B cell (primary cell): ENCODE measurements around the gene NEGR1. TPM values are rescaled to one million over a fixed set of nuclear protein-coding genes. Genes with fewer than 3 reads are reported as not detected.

Experiments
- ATAC-seq: fragments of 200-7000 bp; cut with Tn5 transposase; one replicate; pipeline ENCODE4 v1.10.0; 2021; ENCODE audit warnings: low read depth, mild to moderate bottlenecking, moderate number of reproducible peaks, moderate library complexity
- CTCF ChIA-PET: fragments of 350-600 bp; sonication (Branson Sonifier 250); formaldehyde crosslinking; loops from one replicate; lab custom pipeline; 2021; ENCODE audit warnings: antibody characterized with exemption, inconsistent platforms; lab: Charles Lee
- POLR2A ChIA-PET: fragments of 350-600 bp; sonication (Branson Sonifier 250); formaldehyde crosslinking; loops from one replicate; lab custom pipeline; 2021; ENCODE audit warnings: antibody characterized with exemption; lab: Charles Lee
- DNase-seq: peaks from one replicate; pipeline ENCODE4 v3.0.0; 2013
- H2AFZ ChIP-seq: 2 replicates; pipeline ENCODE4 v1.6.1; 2012; ENCODE audit warnings: mild to moderate bottlenecking, low read depth, low read length; ENCODE audit not compliant: insufficient read depth, poor library complexity, severe bottlenecking
- H3K27ac ChIP-seq, 2 donors: 1 replicate in 1 of 2; 2 replicates in 1 of 2; pipeline ENCODE4 v1.5.1; 2012 to 2013; ENCODE audit warnings: low read length in 2 of 2, mild to moderate bottlenecking in 2 of 2, moderate library complexity in 1 of 2
- H3K27me3 ChIP-seq, 4 experiments: fragments of 200-600 bp in 1 of 4; sonication (generic) in 1 of 4; replicated peaks in 1 of 4; 1 replicate in 2 of 4; 2 replicates in 2 of 4; pipeline versions ENCODE4 v1.6.1 to v1.7.0; 2013 to 2016; ENCODE audit warnings: low read length in 3 of 4, mild to moderate bottlenecking in 2 of 4, mixed read lengths in 1 of 4, moderate library complexity in 1 of 4; ENCODE audit not compliant: insufficient read depth in 4 of 4, control insufficient read depth in 3 of 4; ENCODE audit errors: control extremely low read depth in 1 of 4
- H3K36me3 ChIP-seq, 2 experiments: replicated peaks in 1 of 2; 1 replicate in 1 of 2; 2 replicates in 1 of 2; pipeline versions ENCODE4 v1.6.1 to v1.7.1; 2013; ENCODE audit warnings: low read length in 1 of 2; ENCODE audit not compliant: insufficient read depth in 2 of 2, control insufficient read depth in 1 of 2; ENCODE audit errors: control extremely low read depth in 1 of 2, extremely low read depth in 1 of 2
- H3K4me1 ChIP-seq, 2 donors: fragments of 200-600 bp in 1 of 2; sonication (generic) in 1 of 2; 1 replicate in 1 of 2; 2 replicates in 1 of 2; pipeline versions ENCODE4 v1.5.1 to v1.6.1; 2013 to 2017; ENCODE audit warnings: low read length in 2 of 2; ENCODE audit not compliant: control insufficient read depth in 2 of 2, insufficient read depth in 2 of 2
- H3K4me2 ChIP-seq: replicated peaks from 2 replicates; pipeline ENCODE3; 2012; ENCODE audit warnings: mild to moderate bottlenecking, low read depth, low read length; ENCODE audit not compliant: poor library complexity, severe bottlenecking
- H3K4me3 ChIP-seq, 5 experiments: fragments of 200-600 bp in 1 of 5; sonication (generic) in 1 of 5; 1 replicate in 3 of 5; 2 replicates in 2 of 5; pipeline versions ENCODE4 v1.5.1 to v1.7.0; 2011 to 2016; ENCODE audit warnings: low read length in 4 of 5, mild to moderate bottlenecking in 4 of 5, low read depth in 2 of 5, control low read depth in 1 of 5, moderate library complexity in 1 of 5; ENCODE audit not compliant: insufficient read depth in 1 of 5; ENCODE audit errors: control extremely low read depth in 1 of 5, extremely low read depth in 1 of 5
- H3K79me2 ChIP-seq: fragments of 200-600 bp; sonication (generic); one replicate; pipeline ENCODE4 v1.6.0; 2016; ENCODE audit warnings: low read length; ENCODE audit not compliant: control insufficient read depth, insufficient read depth
- H3K9ac ChIP-seq: fragments of 200-600 bp; sonication (generic); 2 replicates; pipeline ENCODE4 v1.6.1; 2017; ENCODE audit warnings: mild to moderate bottlenecking, low read length, moderate library complexity
- H3K9me3 ChIP-seq, 3 donors: one replicate each; pipeline versions ENCODE4 v1.6.1 to v1.7.1; 2013; ENCODE audit warnings: low read length in 2 of 3; ENCODE audit not compliant: control insufficient read depth in 2 of 3, insufficient read depth in 1 of 3; ENCODE audit errors: control extremely low read depth in 1 of 3
- H4K20me1 ChIP-seq: 2 replicates; pipeline ENCODE4 v1.6.0; 2012; ENCODE audit warnings: mild to moderate bottlenecking, low read length; ENCODE audit not compliant: insufficient read depth, control insufficient read depth, poor library complexity, severe bottlenecking
- H3K27ac Mint-ChIP-seq: one replicate; pipeline ENCODE4 v1.8.0; 2021; ENCODE audit warnings: mixed read lengths
- H3K27me3 Mint-ChIP-seq: one replicate; pipeline ENCODE4 v1.8.0; 2021; ENCODE audit warnings: mixed read lengths
- H3K4me1 Mint-ChIP-seq: one replicate; pipeline ENCODE4 v1.8.0; 2021; ENCODE audit warnings: mixed read lengths
- H3K4me3 Mint-ChIP-seq: one replicate; pipeline ENCODE4 v1.8.0; 2021; ENCODE audit warnings: mixed read lengths
- H3K9me3 Mint-ChIP-seq: one replicate; pipeline ENCODE4 v1.8.0; 2022; ENCODE audit warnings: mixed read lengths; ENCODE audit not compliant: insufficient read depth
- EZH2 ChIP-seq: IDR thresholded peaks from 2 replicates; pipeline ENCODE4 v1.6.1; 2012; ENCODE audit warnings: borderline replicate concordance, low read depth, mild to moderate bottlenecking, moderate library complexity, low read length; ENCODE audit not compliant: insufficient read depth, poor library complexity, severe bottlenecking
- WGBS: methylation state at CpG from one replicate; pipeline ENCODE4 v1.1.5; 2013; ENCODE audit warnings: missing lambda C conversion rate; ENCODE audit not compliant: insufficient coverage; 5-methylcytosine and 5-hydroxymethylcytosine counted together
- intact Hi-C: fragments of 100-400 bp; cut with micrococcal nuclease; formaldehyde crosslinking; loops from one replicate; pipeline ENCODE4 v1.10.0; 2022
- polyA plus RNA-seq: library from polyadenylated mRNA; depleted of rRNA; stranded (reverse); fragments of >200 nt; gene quantifications from 2 replicates; pipeline ENCODE4 v1.2.3, GENCODE V29; 2012
- total RNA-seq, 2 donors: library from RNA; stranded (reverse); fragments of 120-200 nt in 1 of 2; gene quantifications; 1 replicate in 1 of 2; 2 replicates in 1 of 2; pipeline versions ENCODE4 v1.2.3 to v1.2.4, GENCODE V29; 2013 to 2022
- TF ChIP-seq, protein P1 (sequence below): fragments of 200-600 bp; IDR thresholded peaks from one replicate; pipeline ENCODE4 v1.8.0; 2022; ENCODE audit warnings: antibody characterized with exemption, mild to moderate bottlenecking

The NEGR1 gene
- total and polyA plus RNA-seq, 2 donors (not counting 1 experiment from before 2014, with no cell fraction given), result 0.01 TPM; not detected in 1

DNA sequence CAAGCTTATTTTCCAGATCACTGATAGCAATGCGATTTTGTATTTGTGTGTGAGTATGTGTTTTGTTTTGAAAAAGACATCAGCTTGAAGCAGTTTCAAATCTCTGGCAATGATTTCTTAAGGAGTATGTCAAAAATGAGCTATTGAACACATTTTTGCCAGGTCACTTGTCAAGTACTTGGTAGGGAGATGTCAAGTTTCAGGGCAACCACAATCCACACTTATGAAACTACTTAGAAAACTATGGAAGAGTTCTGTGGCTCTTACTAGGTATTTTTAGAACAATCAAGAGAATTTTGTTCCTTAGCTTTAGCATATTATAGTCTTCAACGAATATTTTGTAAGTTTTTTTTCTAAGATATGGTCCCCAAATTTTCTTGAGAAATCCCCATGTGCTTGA lies 882.7 kb downstream of the NEGR1 start:
- no peak overlapping the region for H3K4me3 Mint-ChIP-seq
- ChIA-PET CTCF (no interaction called here), POLR2A (no interaction called here)
- Histone ChIP-seq H2AFZ (no peak overlapping the region), H4K20me1 (no peaks in the 10 kb centered on the region), H3K9ac (no peak overlapping the region), H3K36me3 (no peaks in the 10 kb centered on the region), H3K4me1 (no peaks in the 10 kb centered on the region), H3K27ac (no peak overlapping the region), H3K4me2 (no peak overlapping the region), H3K79me2 (no peaks in the 10 kb centered on the region), H3K9me3 (no peaks in the 10 kb centered on the region), H3K27me3 (no peaks in the 10 kb centered on the region), H3K4me3 (no peak overlapping the region)
- no peak for DNase-seq
- 40% methylated on average over 1 of the region's 2 CpGs for WGBS
- no peak overlapping the region for H3K27ac Mint-ChIP-seq
- H3K9me3 Mint-ChIP-seq, result peaks cover 6% of the 10 kb centered on the region
- TF ChIP-seq, protein P1, sequence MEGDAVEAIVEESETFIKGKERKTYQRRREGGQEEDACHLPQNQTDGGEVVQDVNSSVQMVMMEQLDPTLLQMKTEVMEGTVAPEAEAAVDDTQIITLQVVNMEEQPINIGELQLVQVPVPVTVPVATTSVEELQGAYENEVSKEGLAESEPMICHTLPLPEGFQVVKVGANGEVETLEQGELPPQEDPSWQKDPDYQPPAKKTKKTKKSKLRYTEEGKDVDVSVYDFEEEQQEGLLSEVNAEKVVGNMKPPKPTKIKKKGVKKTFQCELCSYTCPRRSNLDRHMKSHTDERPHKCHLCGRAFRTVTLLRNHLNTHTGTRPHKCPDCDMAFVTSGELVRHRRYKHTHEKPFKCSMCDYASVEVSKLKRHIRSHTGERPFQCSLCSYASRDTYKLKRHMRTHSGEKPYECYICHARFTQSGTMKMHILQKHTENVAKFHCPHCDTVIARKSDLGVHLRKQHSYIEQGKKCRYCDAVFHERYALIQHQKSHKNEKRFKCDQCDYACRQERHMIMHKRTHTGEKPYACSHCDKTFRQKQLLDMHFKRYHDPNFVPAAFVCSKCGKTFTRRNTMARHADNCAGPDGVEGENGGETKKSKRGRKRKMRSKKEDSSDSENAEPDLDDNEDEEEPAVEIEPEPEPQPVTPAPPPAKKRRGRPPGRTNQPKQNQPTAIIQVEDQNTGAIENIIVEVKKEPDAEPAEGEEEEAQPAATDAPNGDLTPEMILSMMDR, result no peak
- TF ChIP-seq EZH2, result no peak
- no peaks in the 10 kb centered on the region for H3K27me3 Mint-ChIP-seq
- intact Hi-C loops, result no loop called here
- ATAC-seq, result no peak
- no peaks in the 10 kb centered on the region for H3K4me1 Mint-ChIP-seq

DNA sequence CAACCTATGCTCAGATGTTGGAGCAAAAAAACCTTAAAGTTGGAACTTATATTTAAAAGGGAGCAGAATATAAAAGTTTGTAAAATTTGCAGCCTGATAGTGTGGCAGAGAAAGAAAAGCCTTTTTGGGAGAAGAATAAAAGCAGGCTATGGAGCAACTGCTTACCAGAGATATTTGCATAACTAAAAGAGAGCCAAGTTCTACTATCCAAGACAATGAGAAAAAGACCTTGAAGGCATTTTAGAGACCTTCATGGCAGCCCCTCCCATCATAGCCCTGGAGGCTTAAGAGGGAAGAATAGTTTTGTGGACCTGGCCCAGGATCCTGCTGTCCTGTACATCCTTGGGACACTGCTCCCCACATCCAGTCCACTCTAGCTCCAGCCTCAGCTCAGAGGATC lies 889.0 kb downstream of the NEGR1 start:
- Histone ChIP-seq H3K4me1 (no peaks in the 10 kb centered on the region), H3K27me3 (no peaks in the 10 kb centered on the region), H3K27ac (no peak overlapping the region), H3K79me2 (no peaks in the 10 kb centered on the region), H3K36me3 (no peaks in the 10 kb centered on the region), H4K20me1 (no peaks in the 10 kb centered on the region), H3K4me3 (no peak overlapping the region), H3K4me2 (no peak overlapping the region), H3K9me3 (peaks cover 0 to 4% (median 2%) of the 10 kb centered on the region in 3 donors), H3K9ac (no peak overlapping the region), H2AFZ (no peak overlapping the region)
- H3K9me3 Mint-ChIP-seq, result peaks cover 16% of the 10 kb centered on the region
- no peak overlapping the region for H3K4me3 Mint-ChIP-seq
- intact Hi-C loops, result no loop called here
- ChIA-PET POLR2A (no interaction called here), CTCF (no interaction called here)
- TF ChIP-seq, protein P1, result no peak
- TF ChIP-seq EZH2, result no peak
- DNase-seq, result no peak
- H3K4me1 Mint-ChIP-seq, result no peaks in the 10 kb centered on the region
- no peaks in the 10 kb centered on the region for H3K27me3 Mint-ChIP-seq
- no peak overlapping the region for H3K27ac Mint-ChIP-seq
- ATAC-seq, result no peak
